Vagina (tissue), 2 donors: ENCODE data around the gene LDLRAD4.

Experiments
- POLR2A ChIP-seq, 2 donors: fragments of 450-650 bp; IDR thresholded peaks; one replicate each; pipeline ENCODE4 v1.6.1; 2017; ENCODE audit warnings: antibody characterized with exemption in 2 of 2, mild to moderate bottlenecking in 2 of 2, moderate library complexity in 2 of 2
- POLR2AphosphoS5 ChIP-seq, 2 donors: sonication (generic); formaldehyde crosslinking; IDR thresholded peaks; one replicate each; pipeline ENCODE4 v1.9.0; 2017; ENCODE audit warnings: antibody characterized with exemption in 2 of 2, mild to moderate bottlenecking in 2 of 2, low read depth in 1 of 2; ENCODE audit not compliant: insufficient read depth in 1 of 2
- TF ChIP-seq, protein P1 (sequence below), 3 experiments: fragments of 450-650 bp in 2 of 3; fragments of 200-600 bp in 1 of 3; sonication (generic) in 1 of 3; IDR thresholded peaks; one replicate each; pipeline ENCODE4 v1.5.1; 2017 to 2019; ENCODE audit warnings: antibody characterized with exemption in 3 of 3, mild to moderate bottlenecking in 2 of 3, moderate library complexity in 2 of 3

DNA sequence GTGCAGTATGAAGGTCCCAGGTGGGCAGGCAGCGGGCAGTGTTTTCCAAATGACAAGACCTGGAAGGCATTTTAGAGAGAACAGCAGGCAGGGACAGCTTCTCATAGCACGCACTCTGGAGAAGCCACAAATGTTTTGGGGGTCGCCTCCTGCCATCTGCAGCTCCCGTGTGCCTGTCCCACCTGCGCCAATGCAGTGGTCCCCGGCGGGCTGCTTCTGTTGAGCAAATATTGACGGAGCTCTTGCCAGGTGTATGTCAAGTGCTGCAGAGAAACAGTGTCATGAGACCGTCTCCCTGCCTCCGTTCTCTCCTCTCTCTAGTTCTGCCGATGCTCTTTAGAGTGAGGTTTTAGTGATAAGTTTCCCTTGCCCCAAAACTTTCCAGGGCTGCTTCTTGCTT lies 174.8 kb downstream of the LDLRAD4 start:
- TF ChIP-seq, protein P1, sequence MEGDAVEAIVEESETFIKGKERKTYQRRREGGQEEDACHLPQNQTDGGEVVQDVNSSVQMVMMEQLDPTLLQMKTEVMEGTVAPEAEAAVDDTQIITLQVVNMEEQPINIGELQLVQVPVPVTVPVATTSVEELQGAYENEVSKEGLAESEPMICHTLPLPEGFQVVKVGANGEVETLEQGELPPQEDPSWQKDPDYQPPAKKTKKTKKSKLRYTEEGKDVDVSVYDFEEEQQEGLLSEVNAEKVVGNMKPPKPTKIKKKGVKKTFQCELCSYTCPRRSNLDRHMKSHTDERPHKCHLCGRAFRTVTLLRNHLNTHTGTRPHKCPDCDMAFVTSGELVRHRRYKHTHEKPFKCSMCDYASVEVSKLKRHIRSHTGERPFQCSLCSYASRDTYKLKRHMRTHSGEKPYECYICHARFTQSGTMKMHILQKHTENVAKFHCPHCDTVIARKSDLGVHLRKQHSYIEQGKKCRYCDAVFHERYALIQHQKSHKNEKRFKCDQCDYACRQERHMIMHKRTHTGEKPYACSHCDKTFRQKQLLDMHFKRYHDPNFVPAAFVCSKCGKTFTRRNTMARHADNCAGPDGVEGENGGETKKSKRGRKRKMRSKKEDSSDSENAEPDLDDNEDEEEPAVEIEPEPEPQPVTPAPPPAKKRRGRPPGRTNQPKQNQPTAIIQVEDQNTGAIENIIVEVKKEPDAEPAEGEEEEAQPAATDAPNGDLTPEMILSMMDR (IDR thresholded peaks at IDR 0.05): no peak
- TF ChIP-seq POLR2AphosphoS5 (IDR thresholded peaks at IDR 0.05; ENCODE audit: insufficient read depth in 1 of 2, low read depth in 1 of 2): no peak
- no peak for TF ChIP-seq POLR2A (IDR thresholded peaks at IDR 0.05)
